Thyroid gland (tissue), 4 donors: ENCODE data around the gene IFT81. TPM values are rescaled to one million over a fixed set of nuclear protein-coding genes. Genes with fewer than 3 reads are reported as not detected.

Source experiments
- DNase-seq, 2 donors: peaks; one replicate each; pipeline ENCODE4 v3.0.0-alpha.2; 2019
- H3K27ac ChIP-seq, 3 donors: fragments of 200-600 bp; sonication (generic); 1 replicate in 2 of 3; 2 replicates in 1 of 3; pipeline ENCODE4 v1.5.1; 2016 to 2019; ENCODE audit warnings: mild to moderate bottlenecking in 1 of 3, moderate library complexity in 1 of 3
- H3K27me3 ChIP-seq: fragments of 200-600 bp; sonication (generic); one replicate; pipeline ENCODE4 v1.5.1; 2019
- H3K36me3 ChIP-seq, 2 donors: fragments of 200-600 bp; sonication (generic); one replicate each; pipeline ENCODE4 v1.5.1; 2016 to 2019
- H3K4me1 ChIP-seq, 2 donors: fragments of 200-600 bp; sonication (generic); one replicate each; pipeline ENCODE4 v1.5.1; 2017 to 2019
- H3K4me3 ChIP-seq, 3 donors: fragments of 200-600 bp; sonication (generic); replicated peaks in 1 of 3; 1 replicate in 2 of 3; 2 replicates in 1 of 3; pipeline ENCODE4 v1.5.1; 2016; ENCODE audit warnings: mild to moderate bottlenecking in 1 of 3
- H3K9me3 ChIP-seq: fragments of 200-600 bp; sonication (generic); one replicate; pipeline ENCODE4 v1.5.1; 2017
- POLR2A ChIP-seq, 2 donors: fragments of 450-650 bp; IDR thresholded peaks; one replicate each; pipeline ENCODE4 v1.6.1; 2017; ENCODE audit warnings: antibody characterized with exemption in 2 of 2, mild to moderate bottlenecking in 2 of 2, moderate library complexity in 1 of 2
- WGBS, 2 donors: methylation state at CpG; one replicate each; pipeline ENCODE4 v1.1.5; 2017; 5-methylcytosine and 5-hydroxymethylcytosine counted together
- intact Hi-C: fragments of 100-400 bp; cut with DNase I; formaldehyde crosslinking; loops from one replicate; pipeline ENCODE4 v1.15.1; 2023
- total RNA-seq, 4 donors: library from RNA; depleted of rRNA; stranded (reverse); fragments of >200 nt; gene quantifications; one replicate each; pipeline ENCODE4 v1.2.3, GENCODE V29; 2016
- TF ChIP-seq, protein P1 (sequence below), 6 experiments: fragments of 200-600 bp in 3 of 6; fragments of 450-650 bp in 3 of 6; sonication (generic) in 3 of 6; IDR thresholded peaks; one replicate each; pipeline ENCODE4 v1.5.1; 2016 to 2019; ENCODE audit warnings: antibody characterized with exemption in 6 of 6, mild to moderate bottlenecking in 2 of 6, inconsistent platforms in 1 of 6, moderate library complexity in 1 of 6

IFT81 gene
- total RNA-seq, 4 donors from 2014 or later, result 21.6 to 36.0 (median 29.5) TPM

DNA sequence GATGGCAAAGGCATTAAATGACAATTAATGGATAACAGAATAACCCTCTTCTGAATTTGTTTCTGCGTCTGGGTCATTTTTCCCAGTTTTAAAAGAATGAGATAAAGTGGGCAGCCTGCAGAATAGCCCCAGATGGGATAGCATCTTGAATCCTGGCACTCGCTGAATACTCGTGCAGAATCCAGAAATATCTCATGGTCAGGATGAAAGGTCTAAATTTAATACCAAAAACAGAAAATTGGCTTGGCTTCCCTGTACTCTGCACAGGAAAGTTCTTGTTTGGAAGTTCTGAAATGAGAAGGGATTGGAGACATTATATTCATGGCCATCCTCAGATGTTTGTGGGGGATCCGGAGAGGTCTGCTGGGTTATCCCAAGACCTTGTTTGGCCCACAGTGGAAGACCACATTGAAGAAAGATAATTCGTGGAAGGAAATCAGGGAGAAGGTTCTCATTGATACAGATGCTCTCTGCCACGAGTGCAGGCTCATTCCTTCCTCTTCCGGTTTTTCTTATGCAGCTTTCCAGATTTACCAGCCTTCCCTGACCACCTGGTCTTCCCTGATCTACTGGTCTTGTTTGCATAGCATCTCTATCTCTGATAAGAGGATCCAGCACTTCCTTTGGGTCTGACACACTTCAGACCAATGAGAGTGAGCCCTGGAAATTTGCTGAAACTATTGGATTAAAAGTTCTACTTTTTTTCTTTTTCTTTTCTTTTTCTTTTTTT, 6.0 kb upstream of the IFT81 start:
- intact Hi-C loops, result no loop called here
- H3K9me3 ChIP-seq, result no peaks in the 10 kb centered on the region
- 46 to 51% methylated on average over 7 of the region's 7 CpGs for WGBS, 2 donors
- H3K4me1 ChIP-seq, result no peaks in the 10 kb centered on the region
- no peaks in the 10 kb centered on the region for H3K36me3 ChIP-seq
- H3K27me3 ChIP-seq, result no peaks in the 10 kb centered on the region
- no peak overlapping the region for H3K27ac ChIP-seq
- TF ChIP-seq, protein P1, sequence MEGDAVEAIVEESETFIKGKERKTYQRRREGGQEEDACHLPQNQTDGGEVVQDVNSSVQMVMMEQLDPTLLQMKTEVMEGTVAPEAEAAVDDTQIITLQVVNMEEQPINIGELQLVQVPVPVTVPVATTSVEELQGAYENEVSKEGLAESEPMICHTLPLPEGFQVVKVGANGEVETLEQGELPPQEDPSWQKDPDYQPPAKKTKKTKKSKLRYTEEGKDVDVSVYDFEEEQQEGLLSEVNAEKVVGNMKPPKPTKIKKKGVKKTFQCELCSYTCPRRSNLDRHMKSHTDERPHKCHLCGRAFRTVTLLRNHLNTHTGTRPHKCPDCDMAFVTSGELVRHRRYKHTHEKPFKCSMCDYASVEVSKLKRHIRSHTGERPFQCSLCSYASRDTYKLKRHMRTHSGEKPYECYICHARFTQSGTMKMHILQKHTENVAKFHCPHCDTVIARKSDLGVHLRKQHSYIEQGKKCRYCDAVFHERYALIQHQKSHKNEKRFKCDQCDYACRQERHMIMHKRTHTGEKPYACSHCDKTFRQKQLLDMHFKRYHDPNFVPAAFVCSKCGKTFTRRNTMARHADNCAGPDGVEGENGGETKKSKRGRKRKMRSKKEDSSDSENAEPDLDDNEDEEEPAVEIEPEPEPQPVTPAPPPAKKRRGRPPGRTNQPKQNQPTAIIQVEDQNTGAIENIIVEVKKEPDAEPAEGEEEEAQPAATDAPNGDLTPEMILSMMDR (IDR thresholded peaks at IDR 0.05), result no peak
- TF ChIP-seq POLR2A (IDR thresholded peaks at IDR 0.05), result no peak
- no peak for DNase-seq
- H3K4me3 ChIP-seq, result no peak overlapping the region

DNA sequence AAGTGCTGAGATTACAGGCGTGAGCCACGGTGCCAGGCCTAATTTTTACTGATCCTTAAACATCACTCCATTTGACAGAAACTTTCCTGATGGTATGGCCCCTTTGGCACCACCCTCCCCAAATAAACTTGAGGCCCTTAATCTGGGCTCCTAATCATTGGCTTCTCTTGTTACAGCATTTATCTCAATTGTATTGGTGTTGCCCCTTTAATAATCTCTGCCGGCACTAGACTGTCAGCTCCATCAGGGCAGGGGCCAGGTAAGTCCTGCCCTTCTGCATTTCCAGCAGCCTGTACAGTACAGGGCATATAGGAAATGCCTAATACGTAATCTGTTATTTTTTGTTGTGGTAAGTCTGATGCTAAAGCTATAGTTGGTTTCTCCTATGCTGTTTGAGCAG, 1.2 kb upstream of the IFT81 start:
- TF ChIP-seq POLR2A (IDR thresholded peaks at IDR 0.05), result no peak
- TF ChIP-seq, protein P1 (IDR thresholded peaks at IDR 0.05), result no peak
- intact Hi-C loops, result no loop called here
- H3K4me3 ChIP-seq, result no peak overlapping the region
- no peak overlapping the region for H3K27ac ChIP-seq
- H3K27me3 ChIP-seq, result no peaks in the 10 kb centered on the region
- peaks cover 5 to 10% of the 10 kb centered on the region in 2 donors for H3K4me1 ChIP-seq
- WGBS, 2 donors, result 95 to 97% methylated on average over 4 of the region's 4 CpGs
- no peak for DNase-seq
- no peaks in the 10 kb centered on the region for H3K9me3 ChIP-seq
- H3K36me3 ChIP-seq, result no peaks in the 10 kb centered on the region

DNA sequence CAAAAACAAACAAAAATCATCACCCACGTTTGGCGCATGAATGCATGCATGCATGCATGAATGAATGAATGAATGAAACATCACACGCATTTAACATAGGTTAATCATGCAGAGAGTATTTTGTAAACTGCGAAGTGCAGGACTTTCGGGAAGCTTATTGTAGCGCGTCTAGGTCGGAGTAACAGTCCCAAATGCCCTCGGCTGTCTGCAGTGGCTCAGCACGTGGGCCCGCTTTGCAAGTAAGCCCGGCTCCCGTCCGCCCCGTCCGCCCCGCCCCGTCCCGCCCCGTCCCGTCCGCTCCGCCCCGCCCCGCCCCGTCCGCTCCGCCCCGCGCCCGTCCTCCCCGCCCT, 263 bp upstream of the IFT81 start:
- Histone ChIP-seq H3K4me1 (peaks cover 5 to 10% of the 10 kb centered on the region in 2 donors), H3K9me3 (no peaks in the 10 kb centered on the region), H3K27ac (no peak overlapping the region), H3K36me3 (no peaks in the 10 kb centered on the region), H3K27me3 (no peaks in the 10 kb centered on the region), H3K4me3 (peak overlapping the region in 1 of 3 donors; percentile 83)
- no peak for TF ChIP-seq POLR2A (IDR thresholded peaks at IDR 0.05)
- TF ChIP-seq, protein P1 (IDR thresholded peaks at IDR 0.05), result no peak
- DNase-seq, result no peak
- intact Hi-C loops, result no loop called here
- 4 to 10% methylated on average over 12 to 31 of the region's 32 CpGs for WGBS, 2 donors

DNA sequence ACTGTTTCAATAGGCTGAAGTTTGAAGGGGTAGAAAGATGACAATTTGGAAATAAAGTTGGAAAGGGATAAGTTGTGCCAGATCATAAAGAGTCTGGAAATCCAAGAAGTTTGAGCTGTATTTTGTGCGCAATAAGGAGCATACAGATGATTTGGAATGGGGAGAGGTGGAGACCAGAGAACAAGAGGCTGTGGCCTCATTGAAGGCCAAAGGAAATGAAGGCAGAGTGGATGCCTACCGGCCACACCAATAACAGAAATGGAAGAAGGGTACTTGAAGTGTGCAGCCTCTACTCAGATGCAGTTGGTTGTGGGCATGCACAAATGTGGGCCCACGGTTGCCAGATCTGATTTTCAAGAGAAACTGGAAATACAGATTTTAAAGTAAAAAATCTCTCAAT, 2.4 kb downstream of the IFT81 start:
- Histone ChIP-seq H3K4me1 (peaks cover 5 to 10% of the 10 kb centered on the region in 2 donors), H3K9me3 (no peaks in the 10 kb centered on the region), H3K4me3 (no peak overlapping the region), H3K36me3 (peaks cover 0 to 2% of the 10 kb centered on the region in 2 donors), H3K27me3 (no peaks in the 10 kb centered on the region), H3K27ac (no peak overlapping the region)
- DNase-seq, result no peak
- WGBS, 2 donors, result 82 to 87% methylated on average over 3 of the region's 3 CpGs
- intact Hi-C loops, result no loop called here
- TF ChIP-seq, protein P1 (IDR thresholded peaks at IDR 0.05), result no peak
- no peak for TF ChIP-seq POLR2A (IDR thresholded peaks at IDR 0.05)

DNA sequence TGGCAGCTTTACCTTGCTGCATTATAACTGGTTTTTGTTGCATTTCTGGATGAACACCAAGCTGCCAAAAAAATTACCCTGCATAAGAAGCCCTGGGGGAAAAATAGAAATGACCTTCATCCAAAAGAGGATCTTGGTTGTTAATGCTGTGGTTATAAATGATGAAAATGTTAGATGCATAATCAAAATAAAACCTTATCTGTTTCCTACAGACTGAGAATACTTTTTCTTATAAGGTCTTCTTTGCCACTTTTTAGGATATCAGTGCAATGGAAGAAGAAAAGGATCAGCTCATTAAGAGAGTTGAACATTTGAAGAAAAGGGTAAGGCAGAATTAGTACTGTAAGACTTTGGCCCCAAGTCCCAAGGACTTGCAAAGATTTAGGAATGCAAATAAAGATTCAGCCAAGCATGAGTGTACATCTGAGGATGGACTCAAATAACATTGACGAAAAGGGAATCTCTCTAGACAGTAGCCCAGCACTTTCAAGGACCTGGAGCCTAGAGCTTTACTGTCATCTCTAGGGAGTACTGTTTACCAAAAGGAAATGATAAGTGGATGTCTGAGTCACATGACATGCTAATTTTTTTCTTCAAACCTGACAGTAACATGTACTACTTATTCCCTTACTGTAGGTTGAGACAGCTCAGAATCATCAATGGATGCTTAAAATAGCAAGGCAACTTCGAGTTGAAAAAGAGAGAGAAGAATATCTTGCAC, 10.7 kb downstream of the IFT81 start:
- no peak overlapping the region for H3K27ac ChIP-seq
- 50 to 64% methylated on average over 2 of the region's 2 CpGs for WGBS, 2 donors

More for the DNA sequence above, 10.7 kb downstream of the IFT81 start:
- Histone ChIP-seq H3K27me3 (no peaks in the 10 kb centered on the region), H3K9me3 (no peaks in the 10 kb centered on the region), H3K4me1 (peaks cover 0 to 8% of the 10 kb centered on the region in 2 donors), H3K36me3 (peaks cover 12 to 13% of the 10 kb centered on the region in 2 donors), H3K4me3 (no peak overlapping the region)
- no peak for DNase-seq
- TF ChIP-seq POLR2A (IDR thresholded peaks at IDR 0.05), result no peak
- TF ChIP-seq, protein P1 (IDR thresholded peaks at IDR 0.05), result no peak
- intact Hi-C loops, result no loop called here
